ENCODE measurements around the gene CSMD2.

CSMD2 gene

DNA sequence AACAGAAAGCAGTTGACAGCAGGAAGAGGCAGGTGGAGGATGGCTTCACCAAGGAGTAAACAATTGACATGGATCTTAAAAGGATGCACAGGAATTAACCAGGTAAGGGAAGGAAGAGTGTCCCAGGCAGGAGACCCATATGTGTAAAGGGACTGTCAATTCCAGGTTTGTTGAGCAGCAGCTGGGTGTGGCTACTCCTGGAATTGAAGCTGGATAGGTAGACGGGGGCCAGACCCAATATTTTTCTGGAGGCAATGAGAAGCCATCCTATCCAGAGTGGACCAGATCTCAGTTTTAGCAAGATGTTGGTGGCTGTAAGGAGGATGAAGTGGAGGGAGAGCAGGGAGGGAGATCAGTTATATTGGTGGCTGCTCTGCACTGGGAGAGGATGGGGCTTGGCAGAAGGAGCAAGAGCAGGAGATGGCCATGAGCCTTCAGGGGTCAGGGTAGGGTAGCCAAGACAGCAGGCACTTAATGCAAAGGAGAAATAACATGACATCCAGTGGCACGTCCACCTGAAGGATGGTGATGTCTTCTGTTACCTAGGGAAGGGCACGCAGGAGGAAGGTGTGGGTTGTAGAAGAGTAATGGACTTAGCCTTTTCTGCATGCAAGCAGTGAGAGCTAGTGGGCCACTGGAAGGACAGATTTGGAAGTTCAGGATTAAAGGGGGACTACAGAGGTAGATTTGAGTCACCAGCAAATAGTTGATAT is 447.9 kb downstream of the CSMD2 start:
- H3F3A ChIP-seq (ENCODE audit: insufficient read depth): no peaks in the 10 kb centered on the region
- H3K27ac ChIP-seq (ENCODE audit: low read depth, low read length): no peak overlapping the region
- no peaks in the 10 kb centered on the region for H3K9me3 ChIP-seq (ENCODE audit: insufficient read depth, low read length)
- no peaks in the 10 kb centered on the region for H3K9me2 ChIP-seq (replicated peaks; ENCODE audit: insufficient read depth, low read length)
- TF ChIP-seq, protein P1, sequence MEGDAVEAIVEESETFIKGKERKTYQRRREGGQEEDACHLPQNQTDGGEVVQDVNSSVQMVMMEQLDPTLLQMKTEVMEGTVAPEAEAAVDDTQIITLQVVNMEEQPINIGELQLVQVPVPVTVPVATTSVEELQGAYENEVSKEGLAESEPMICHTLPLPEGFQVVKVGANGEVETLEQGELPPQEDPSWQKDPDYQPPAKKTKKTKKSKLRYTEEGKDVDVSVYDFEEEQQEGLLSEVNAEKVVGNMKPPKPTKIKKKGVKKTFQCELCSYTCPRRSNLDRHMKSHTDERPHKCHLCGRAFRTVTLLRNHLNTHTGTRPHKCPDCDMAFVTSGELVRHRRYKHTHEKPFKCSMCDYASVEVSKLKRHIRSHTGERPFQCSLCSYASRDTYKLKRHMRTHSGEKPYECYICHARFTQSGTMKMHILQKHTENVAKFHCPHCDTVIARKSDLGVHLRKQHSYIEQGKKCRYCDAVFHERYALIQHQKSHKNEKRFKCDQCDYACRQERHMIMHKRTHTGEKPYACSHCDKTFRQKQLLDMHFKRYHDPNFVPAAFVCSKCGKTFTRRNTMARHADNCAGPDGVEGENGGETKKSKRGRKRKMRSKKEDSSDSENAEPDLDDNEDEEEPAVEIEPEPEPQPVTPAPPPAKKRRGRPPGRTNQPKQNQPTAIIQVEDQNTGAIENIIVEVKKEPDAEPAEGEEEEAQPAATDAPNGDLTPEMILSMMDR (IDR thresholded peaks at IDR 0.05; ENCODE audit: insufficient read depth, low read length, poor library complexity, severe bottlenecking): no peak
- TF ChIP-seq EZH2phosphoT487 (conservative IDR thresholded peaks at IDR 0.05; ENCODE audit: low read length): no peak
- no peaks in the 10 kb centered on the region for H3K36me3 ChIP-seq (ENCODE audit: low read length)
- no peaks in the 10 kb centered on the region for H3K79me2 ChIP-seq (ENCODE audit: insufficient read depth, low read length)
- H3K9ac ChIP-seq (ENCODE audit: low read length): no peak overlapping the region
- no peak overlapping the region for H2AFZ ChIP-seq (ENCODE audit: low read depth, low read length, severe bottlenecking)
- H3K4me2 ChIP-seq (ENCODE audit: low read depth, low read length, poor library complexity, severe bottlenecking): no peak overlapping the region
- no peak overlapping the region for H3K4me3 ChIP-seq (ENCODE audit: insufficient read depth, low read length, poor library complexity, severe bottlenecking)
- H3K27me3 ChIP-seq (ENCODE audit: low read length): no peaks in the 10 kb centered on the region
- H4K20me1 ChIP-seq (ENCODE audit: low read depth, low read length): no peaks in the 10 kb centered on the region

DNA sequence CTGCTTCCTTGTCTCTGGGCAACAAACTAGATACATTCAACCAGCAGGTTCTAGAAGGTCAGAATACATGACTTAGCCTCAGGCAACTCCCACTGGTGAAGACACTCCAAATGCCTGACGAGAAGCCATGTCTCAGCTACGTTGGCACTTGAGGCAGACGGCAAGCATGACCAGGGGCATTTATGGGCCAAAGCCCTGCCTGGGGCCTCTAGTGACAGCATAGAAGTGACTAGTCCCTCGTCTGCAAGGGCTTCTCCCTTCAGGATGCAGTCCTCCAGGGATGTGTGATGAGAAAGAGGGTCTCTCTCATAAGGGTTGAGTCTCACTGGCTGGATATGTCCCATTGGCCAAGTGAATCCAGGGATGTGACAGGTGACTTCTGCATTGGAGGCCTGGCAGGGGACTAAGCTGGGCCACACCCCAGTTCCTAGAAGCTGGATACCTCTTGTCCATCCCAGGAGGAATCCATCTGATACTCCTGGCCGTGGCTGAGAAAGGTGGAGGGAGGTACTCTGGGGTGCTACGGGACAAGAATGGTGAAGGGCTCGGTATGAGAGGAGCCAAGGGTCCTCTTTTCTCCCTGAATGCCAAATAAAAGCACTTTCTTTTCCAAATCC is 449.7 kb downstream of the CSMD2 start:
- Histone ChIP-seq H2AFZ (ENCODE audit: low read depth, low read length, severe bottlenecking) (no peak overlapping the region), H3K27me3 (ENCODE audit: low read length) (no peaks in the 10 kb centered on the region), H3K9ac (ENCODE audit: low read length) (no peak overlapping the region), H3K27ac (ENCODE audit: low read depth, low read length) (no peak overlapping the region), H3K36me3 (ENCODE audit: low read length) (no peaks in the 10 kb centered on the region), H3K9me2 (replicated peaks; ENCODE audit: insufficient read depth, low read length) (no peaks in the 10 kb centered on the region), H4K20me1 (ENCODE audit: low read depth, low read length) (no peaks in the 10 kb centered on the region), H3K4me2 (ENCODE audit: low read depth, low read length, poor library complexity, severe bottlenecking) (no peak overlapping the region), H3F3A (ENCODE audit: insufficient read depth) (no peaks in the 10 kb centered on the region), H3K4me3 (ENCODE audit: insufficient read depth, low read length, poor library complexity, severe bottlenecking) (no peak overlapping the region), H3K9me3 (ENCODE audit: insufficient read depth, low read length) (no peaks in the 10 kb centered on the region), H3K79me2 (ENCODE audit: insufficient read depth, low read length) (no peaks in the 10 kb centered on the region)
- TF ChIP-seq EZH2phosphoT487 (conservative IDR thresholded peaks at IDR 0.05; ENCODE audit: low read length): no peak
- TF ChIP-seq, protein P1 (IDR thresholded peaks at IDR 0.05; ENCODE audit: insufficient read depth, low read length, poor library complexity, severe bottlenecking): no peak

DNA sequence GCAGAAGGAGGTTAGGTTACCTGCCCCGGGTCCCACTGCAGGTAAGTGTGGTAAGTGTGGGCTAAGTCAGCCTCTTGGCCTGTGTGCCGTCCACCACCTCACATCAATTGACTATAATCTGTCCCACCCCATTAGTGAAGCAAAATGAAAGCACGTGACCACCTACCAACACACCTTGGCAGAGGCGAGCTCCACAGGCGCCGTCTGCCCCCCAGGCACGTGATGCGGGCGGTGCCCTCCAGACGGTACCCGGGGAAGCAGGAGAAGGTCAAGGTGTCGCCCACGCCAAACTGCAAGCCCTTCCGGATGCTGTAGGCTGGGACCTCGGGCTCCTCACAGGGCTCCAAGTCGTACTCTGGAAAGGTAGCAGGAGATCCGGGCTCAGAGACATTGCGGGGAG is 450.6 kb downstream of the CSMD2 start:
- no peaks in the 10 kb centered on the region for H3K79me2 ChIP-seq (ENCODE audit: insufficient read depth, low read length)
- no peak for TF ChIP-seq EZH2phosphoT487 (conservative IDR thresholded peaks at IDR 0.05; ENCODE audit: low read length)
- TF ChIP-seq, protein P1 (IDR thresholded peaks at IDR 0.05; ENCODE audit: insufficient read depth, low read length, poor library complexity, severe bottlenecking): no peak
- no peaks in the 10 kb centered on the region for H3K27me3 ChIP-seq (ENCODE audit: low read length)
- H2AFZ ChIP-seq (ENCODE audit: low read depth, low read length, severe bottlenecking): no peak overlapping the region
- H3K9me3 ChIP-seq (ENCODE audit: insufficient read depth, low read length): no peaks in the 10 kb centered on the region
- no peak overlapping the region for H3K4me2 ChIP-seq (ENCODE audit: low read depth, low read length, poor library complexity, severe bottlenecking)
- H3K27ac ChIP-seq (ENCODE audit: low read depth, low read length): no peak overlapping the region
- H3K4me3 ChIP-seq (ENCODE audit: insufficient read depth, low read length, poor library complexity, severe bottlenecking): no peak overlapping the region
- no peaks in the 10 kb centered on the region for H3K36me3 ChIP-seq (ENCODE audit: low read length)
- no peak overlapping the region for H3K9ac ChIP-seq (ENCODE audit: low read length)
- H3F3A ChIP-seq (ENCODE audit: insufficient read depth): no peaks in the 10 kb centered on the region
- no peaks in the 10 kb centered on the region for H4K20me1 ChIP-seq (ENCODE audit: low read depth, low read length)
- H3K9me2 ChIP-seq (replicated peaks; ENCODE audit: insufficient read depth, low read length): no peaks in the 10 kb centered on the region
